GM18505 (cell line): Measurements from ENCODE around the gene WDSUB1.

Source experiments
- ATAC-seq: cut with Tn5 transposase; IDR thresholded peaks from one replicate; pipeline ENCODE4 v1.9.1; 2021; ENCODE audit not compliant: unreplicated experiment
- POLR2A ChIP-seq: IDR thresholded peaks from 4 replicates; pipeline ENCODE4 v1.6.1; 2011; ENCODE audit warnings: borderline replicate concordance; ENCODE audit not compliant: insufficient read depth, insufficient read length; ENCODE audit errors: extremely low read depth

The WDSUB1 gene

GRCh38 chr2:159285929-159286708 is at the start of gene WDSUB1:
Gene WDSUB1, minus strand, starts transcription at chr2:159286703. Its CDS starts 3,634 bp downstream, at chr2:159283069.
- ATAC-seq, result peak; percentile 29
- TF ChIP-seq POLR2A, result no peak

GRCh38 chr2:159326569-159327255 is 40.2 kb upstream of the WDSUB1 start:
- TF ChIP-seq POLR2A, result no peak
- no peak for ATAC-seq

- no peak for TF ChIP-seq POLR2A
- no peak for ATAC-seq
Measured at GRCh38 chr2:159322419-159322818, 35.9 kb upstream of the WDSUB1 start.

GRCh38 chr2:159317392-159318088 is 31.0 kb upstream of the WDSUB1 start:
- ATAC-seq, result no peak

GRCh38 chr2:159307942-159308341 is 21.4 kb upstream of the WDSUB1 start:
- no peak for ATAC-seq
- TF ChIP-seq POLR2A, result no peak

More at GRCh38 chr2:159317392-159318088, 31.0 kb upstream of the WDSUB1 start:
- TF ChIP-seq POLR2A, result no peak

GRCh38 chr2:159300586-159300985 is 14.1 kb upstream of the WDSUB1 start:
- ATAC-seq, result no peak
- no peak for TF ChIP-seq POLR2A

- no peak for TF ChIP-seq POLR2A
- no peak for ATAC-seq
Measured at GRCh38 chr2:159298967-159299366, 12.5 kb upstream of the WDSUB1 start.

GRCh38 chr2:159297042-159297707 is 10.7 kb upstream of the WDSUB1 start:
- ATAC-seq, result no peak
- no peak for TF ChIP-seq POLR2A

- no peak for TF ChIP-seq POLR2A
- ATAC-seq, result no peak
Measured at GRCh38 chr2:159292157-159292556, 5.7 kb upstream of the WDSUB1 start.

GRCh38 chr2:159290289-159290907 is 3.9 kb upstream of the WDSUB1 start:
- no peak for ATAC-seq
- TF ChIP-seq POLR2A, result no peak

GRCh38 chr2:159287733-159288132 is 1.2 kb upstream of the WDSUB1 start:
- TF ChIP-seq POLR2A, result no peak

GRCh38 chr2:159286709-159287441 is 372 bp upstream of the WDSUB1 start:
- peak; percentile 87 for TF ChIP-seq POLR2A
- ATAC-seq, result peak; percentile 86

More at GRCh38 chr2:159287733-159288132, 1.2 kb upstream of the WDSUB1 start:
- ATAC-seq, result no peak
